ENCODE data around the gene RYR2. TPM values are rescaled to one million over a fixed set of nuclear protein-coding genes. Genes with fewer than 3 reads are reported as not detected.
A peak's percentile ranks its signal among the peaks of the same experiment; 100 is the strongest.

RYR2 gene
- total RNA-seq, 1 experiment from 2014 or later, result 3.4 TPM

- Histone ChIP-seq H3K4me1 (ENCODE audit: insufficient read depth, low read length) (peaks cover 3% of the 10 kb centered on the region; the same call in 1 of the 2 replicates), H3K79me1 (ENCODE audit: insufficient read depth, low read depth, low read length, poor library complexity, severe bottlenecking) (no peaks in the 10 kb centered on the region), H3K9me3 (ENCODE audit: control insufficient read depth, low read depth, low read length) (no peaks in the 10 kb centered on the region), H3T11ph (ENCODE audit: low read length) (no peak overlapping the region), H3K27me3 (ENCODE audit: insufficient read depth, low read length) (peaks cover 18% of the 10 kb centered on the region; the same call in 1 of the 2 replicates), H2BK5ac (ENCODE audit: insufficient read length, low read length) (no peak overlapping the region), H4K5ac (ENCODE audit: insufficient read length, low read depth, low read length) (no peak overlapping the region), H4K8ac (replicated peaks; ENCODE audit: insufficient read length, low read depth, low read length) (no peak overlapping the region), H3K23ac (ENCODE audit: insufficient read length, low read depth, low read length) (no peak overlapping the region), H3K27ac (ENCODE audit: insufficient read length, low read depth, low read length) (no peak overlapping the region), H2BK20ac (ENCODE audit: low read depth, low read length, poor library complexity, severe bottlenecking) (no peak overlapping the region), H2AK5ac (ENCODE audit: insufficient read length, low read length) (no peak overlapping the region), H3K79me2 (ENCODE audit: insufficient read depth, low read length) (no peaks in the 10 kb centered on the region; the same call in 1 of the 2 replicates), H4K20me1 (ENCODE audit: control insufficient read depth, insufficient read depth, insufficient read length) (no peaks in the 10 kb centered on the region), H3K18ac (ENCODE audit: insufficient read length, low read depth, low read length) (no peak overlapping the region), H2BK12ac (ENCODE audit: insufficient read length, low read depth, low read length) (no peak overlapping the region), H3K4me2 (ENCODE audit: insufficient read depth, insufficient read length, low read length) (peak overlapping the region; percentile 88), H2AFZ (ENCODE audit: low read length) (no peak overlapping the region), H3K4ac (ENCODE audit: low read depth, low read length) (no peak overlapping the region), H3K14ac (ENCODE audit: insufficient read depth, low read length) (no peak overlapping the region), H3K9ac (ENCODE audit: extremely low read depth, insufficient read length, low read length) (no peak overlapping the region), H2BK120ac (ENCODE audit: low read depth, low read length, poor library complexity, severe bottlenecking) (no peak overlapping the region), H3K23me2 (ENCODE audit: insufficient read length, low read depth, low read length, poor library complexity, severe bottlenecking) (peaks cover 16% of the 10 kb centered on the region), H4K91ac (ENCODE audit: insufficient read length, low read depth, low read length) (no peak overlapping the region), H2BK15ac (ENCODE audit: low read depth, low read length) (no peak overlapping the region), H3K56ac (ENCODE audit: insufficient read length, low read depth, low read length) (no peak overlapping the region)
- Mint-ChIP-seq H3K27me3 (ENCODE audit: low read depth) (peaks cover 40% of the 10 kb centered on the region), H3K36me3 (ENCODE audit: insufficient read depth in 1 of 3, low read depth in 3 of 3) (peaks cover 0 to 7% (median 0%) of the 10 kb centered on the region in 3 experiments; a peak in 1 of 7 replicates), H3K4me3 (peak overlapping the region; percentile 78 to 91), H3K9me3 (no peaks in the 10 kb centered on the region; a peak in 2 of 5 replicates), H3K4me1 (peaks cover 30 to 34% of the 10 kb centered on the region in 2 experiments), H3K27ac (peak overlapping the region in 1 of 3 experiments; percentile 61; a peak in 1 of 7 replicates)
- DNase-seq, result no peak
- WGBS (ENCODE audit: extremely low coverage, insufficient read length, low lambda C conversion rate), result no CpG with 5 or more reads among the region's 14 CpGs
- no peak for TF ChIP-seq CTCF (conservative IDR thresholded peaks at IDR 0.05)
Measured at GRCh38 chr1:237043846-237044636, 2.1 kb downstream of the RYR2 start.
